ENCODE results near the gene DISP3.

DISP3 gene

DNA sequence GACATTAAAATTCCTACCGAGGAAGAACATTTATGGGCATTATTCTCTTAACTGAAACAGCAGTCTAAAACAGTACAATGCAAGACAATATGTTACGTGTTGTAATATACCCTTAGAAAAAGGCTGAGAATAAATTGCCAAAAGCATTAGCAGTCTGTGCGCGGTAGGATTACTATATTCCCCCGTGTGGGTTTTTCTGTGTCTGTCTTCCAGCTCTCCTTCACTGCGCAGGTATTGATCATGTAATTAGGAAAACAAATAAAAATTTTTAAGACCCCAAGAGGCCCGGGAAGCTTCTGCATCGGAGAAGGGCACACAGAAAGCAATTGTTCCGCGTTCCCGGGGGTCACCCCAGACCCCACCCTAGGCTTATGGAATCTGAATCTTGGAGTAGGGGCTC is 106.4 kb downstream of the DISP3 start:
- DNase-seq, result no peak

Data from retina (tissue), 1 donor.